Stimulated activated CD8-positive, alpha-beta memory T cell treated with anti-CD3 and anti-CD28 coated beads, Interleukin-7, amount 100 ng/mL, for 1 hour (primary cell): Measurements from ENCODE around the gene CYSTM1.

Experiments
- DNase-seq, 2 donors: peaks; one replicate each; pipeline ENCODE4 v3.0.0-alpha.2; 2020; ENCODE audit warnings: low read depth in 2 of 2

CYSTM1 gene

DNA sequence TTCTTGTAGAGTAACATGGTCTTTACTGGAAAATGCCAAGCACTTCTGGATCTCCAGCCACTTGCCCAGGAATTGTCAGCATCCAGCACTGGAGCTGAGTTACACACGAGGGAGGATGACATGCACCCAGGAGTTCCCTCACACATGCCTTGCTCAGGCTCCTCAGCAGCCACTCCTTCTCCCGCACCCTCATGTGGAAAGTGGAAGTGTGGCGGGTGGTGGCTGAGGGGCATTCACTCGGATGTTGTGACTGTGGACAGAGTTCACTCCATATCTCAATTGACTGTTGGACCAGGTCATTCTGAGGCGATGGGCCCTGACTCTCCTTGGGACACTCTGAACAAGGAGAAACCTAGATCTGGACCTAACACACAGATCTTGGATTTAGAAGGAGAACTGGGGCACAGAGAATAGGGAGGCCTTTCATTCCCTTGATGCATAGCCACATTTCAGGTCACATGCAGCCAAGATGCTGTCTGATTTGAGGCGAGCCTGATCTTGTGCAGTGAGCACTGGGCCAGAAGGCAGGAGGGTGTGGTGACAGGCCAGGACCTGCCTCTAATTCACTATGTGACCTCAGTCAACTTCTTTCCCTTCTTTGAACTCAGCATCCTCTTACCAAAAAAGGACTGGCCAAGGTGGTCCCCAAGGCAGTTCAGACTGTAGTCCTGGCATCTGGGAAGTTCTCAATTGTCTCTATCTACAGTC is 62.1 kb downstream of the CYSTM1 start:
- no peak for DNase-seq

DNA sequence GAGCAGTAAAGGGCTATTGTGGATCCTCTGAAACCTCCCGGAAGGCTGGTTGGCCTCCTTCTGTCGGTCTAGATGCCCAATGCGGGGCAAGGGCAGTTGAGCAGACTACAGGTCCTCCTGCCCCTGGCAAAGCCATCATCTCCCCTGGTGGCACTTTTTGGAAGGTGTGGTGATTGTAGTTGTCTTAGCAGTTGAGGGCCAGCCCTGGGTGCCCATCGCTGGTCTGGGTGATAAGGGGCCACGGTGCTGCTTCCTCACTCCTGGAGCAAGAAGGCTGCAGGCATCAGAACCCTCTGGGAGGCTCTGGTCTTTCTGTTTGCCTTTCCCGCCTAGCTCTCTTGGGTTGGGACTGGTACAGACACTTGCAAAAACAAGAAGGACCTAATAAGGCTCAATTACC is 63.8 kb downstream of the CYSTM1 start:
- no peak for DNase-seq

GRCh38 chr5:140239461-140239860 is 64.5 kb downstream of the CYSTM1 start:
- DNase-seq = no peak

GRCh38 chr5:140239939-140240700 is 65.1 kb downstream of the CYSTM1 start:
- peak; percentile 12 to 28 for DNase-seq

GRCh38 chr5:140240987-140241706 is 66.2 kb downstream of the CYSTM1 start:
- no peak for DNase-seq

- DNase-seq = no peak
These were observed 67.1 kb downstream of the CYSTM1 start for GRCh38 chr5:140242099-140242498.

- no peak for DNase-seq
These were observed 68.0 kb downstream of the CYSTM1 start for GRCh38 chr5:140242890-140243585.

DNA sequence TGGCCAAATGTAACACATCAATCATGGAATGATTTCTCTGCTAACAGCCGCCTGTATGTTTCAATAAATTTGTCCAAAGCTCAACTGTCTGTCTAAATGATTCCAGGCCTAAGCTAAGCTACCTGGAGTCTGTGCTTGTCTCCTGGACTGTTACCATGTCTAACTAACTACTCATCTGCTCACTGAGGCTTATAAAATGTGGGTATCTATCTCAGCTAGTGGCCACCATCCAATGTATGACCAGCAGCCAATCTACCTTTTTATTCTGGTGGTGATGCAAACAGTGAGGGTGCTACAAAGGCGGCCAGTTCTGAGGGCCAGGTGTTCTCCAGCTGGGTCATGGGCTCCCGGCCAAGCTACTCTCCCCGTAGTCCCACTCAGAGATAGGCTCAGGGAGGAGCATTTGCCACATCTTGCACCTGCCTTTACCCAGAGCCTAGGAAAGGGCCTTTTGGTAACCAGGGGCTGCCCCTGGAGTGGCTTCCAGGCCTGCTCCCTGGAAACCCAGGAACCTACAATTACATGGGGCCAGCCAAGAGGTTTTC is 68.8 kb downstream of the CYSTM1 start:
- DNase-seq = no peak

- DNase-seq = peak; percentile 31 to 43
These were observed 69.6 kb downstream of the CYSTM1 start for GRCh38 chr5:140244525-140245025.

DNA sequence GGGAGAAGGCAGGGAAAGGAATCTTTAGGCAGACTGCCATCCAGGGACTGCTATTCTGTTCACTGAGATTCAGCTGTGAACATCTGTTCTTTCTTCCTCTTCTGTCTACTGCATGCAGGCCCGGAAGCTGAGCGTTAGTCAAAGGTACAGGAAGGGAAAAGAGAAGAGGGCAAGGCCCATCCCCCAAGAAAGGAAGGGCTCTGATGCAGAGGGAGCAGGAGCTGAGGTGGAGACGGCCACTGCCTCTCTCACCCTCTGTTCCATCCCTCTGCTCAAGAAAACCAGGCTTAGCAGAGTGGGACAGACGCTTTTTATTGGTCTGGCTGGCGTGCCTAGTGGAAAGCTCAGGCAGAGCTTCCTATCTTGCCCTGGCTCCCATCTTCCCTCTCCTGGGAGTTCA is 70.4 kb downstream of the CYSTM1 start:
- DNase-seq = no peak

DNA sequence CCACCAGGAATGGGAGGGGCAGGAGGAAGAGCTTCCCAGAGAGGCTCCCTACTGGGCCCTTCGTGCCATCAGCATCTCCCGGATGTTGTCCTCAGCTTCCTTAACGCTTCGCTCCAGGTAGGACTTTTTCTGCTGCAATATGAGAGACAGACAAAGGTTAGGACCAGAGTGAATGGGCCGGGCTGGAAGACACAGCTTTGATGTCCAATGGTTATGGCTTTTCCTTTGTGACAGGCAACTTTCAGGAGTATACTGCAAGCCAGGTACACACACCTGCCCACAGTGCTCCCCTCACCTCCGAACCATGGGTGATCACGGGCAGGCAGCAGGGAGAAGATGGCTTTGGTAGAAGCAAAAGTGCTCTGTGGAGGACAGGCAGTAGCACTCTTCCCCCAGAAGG is 70.9 kb downstream of the CYSTM1 start:
- DNase-seq = no peak

DNA sequence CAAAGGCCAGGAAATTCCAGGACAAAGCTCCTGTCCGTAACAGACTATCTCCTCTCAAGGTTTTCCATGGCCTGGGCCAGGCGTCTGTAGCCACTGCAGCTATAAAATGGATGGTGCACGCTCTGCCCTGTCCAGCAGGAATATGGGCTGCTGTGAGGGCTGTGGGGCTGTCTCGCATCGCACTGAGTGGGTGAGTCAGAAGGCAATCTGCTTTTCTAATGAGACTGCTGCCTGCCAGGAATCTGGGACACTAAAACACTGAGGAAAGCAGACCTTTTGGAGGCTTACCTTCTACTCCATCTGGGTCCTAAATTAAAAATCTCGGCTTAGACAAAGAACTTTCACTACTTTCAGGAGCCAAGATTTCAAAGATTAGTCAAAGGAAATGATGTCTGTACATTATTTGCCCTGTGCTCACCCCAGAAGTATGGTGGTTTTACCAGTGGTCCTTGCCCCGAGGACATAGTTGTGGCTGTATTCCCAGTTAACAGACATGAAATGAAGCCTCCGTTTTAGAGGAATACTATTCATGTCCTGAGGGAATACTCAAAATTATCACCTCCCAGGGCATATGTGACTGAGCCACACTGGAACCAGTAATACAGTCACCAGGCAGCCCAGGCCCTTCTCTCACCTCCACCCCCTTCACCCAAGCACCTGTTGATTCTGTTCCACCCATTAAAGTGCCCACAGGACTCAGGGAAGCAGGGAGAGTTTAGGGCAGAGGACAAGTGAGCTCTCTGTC is 71.6 kb downstream of the CYSTM1 start:
- no peak for DNase-seq

- no peak for DNase-seq
These were observed 73.4 kb downstream of the CYSTM1 start for GRCh38 chr5:140248414-140248813.

DNA sequence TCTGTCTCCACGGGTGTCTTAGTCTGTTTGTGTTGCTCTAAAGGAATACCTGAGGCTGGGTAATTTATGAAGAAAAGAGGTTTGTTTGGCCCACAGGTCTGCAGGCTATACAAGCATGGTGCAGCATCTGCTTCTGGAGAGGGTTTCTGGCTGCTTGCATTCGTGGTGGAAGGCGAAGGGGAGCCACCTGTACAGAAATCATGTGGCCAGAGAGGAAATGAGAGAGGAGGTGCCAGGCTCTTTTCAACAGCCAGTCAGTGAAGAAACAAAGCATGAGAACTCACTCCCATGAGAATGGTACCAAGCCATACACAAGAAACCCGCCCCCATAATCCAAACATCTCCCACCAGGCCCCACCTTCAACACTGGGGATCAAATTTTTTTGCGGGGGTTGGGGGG is 74.5 kb downstream of the CYSTM1 start:
- DNase-seq = no peak

DNA sequence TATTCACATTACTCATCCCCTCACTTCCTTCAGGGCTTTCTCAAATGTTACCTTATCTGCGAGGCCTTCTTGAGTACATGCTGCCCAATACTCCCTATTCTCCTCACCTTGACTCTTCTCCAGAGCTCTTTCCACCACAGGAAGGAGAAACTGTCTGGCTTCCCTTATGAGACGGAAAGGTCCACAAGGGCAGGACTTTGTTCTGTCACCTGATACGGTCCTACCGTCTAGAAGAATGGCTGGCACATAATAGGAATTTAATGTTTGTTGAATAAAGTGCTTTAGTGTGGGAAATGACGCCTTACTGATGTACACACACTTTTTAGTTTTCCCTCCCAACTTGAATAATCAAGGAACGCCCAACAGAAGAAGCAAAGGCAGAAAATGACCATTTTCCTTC is 75.4 kb downstream of the CYSTM1 start:
- DNase-seq = no peak

DNA sequence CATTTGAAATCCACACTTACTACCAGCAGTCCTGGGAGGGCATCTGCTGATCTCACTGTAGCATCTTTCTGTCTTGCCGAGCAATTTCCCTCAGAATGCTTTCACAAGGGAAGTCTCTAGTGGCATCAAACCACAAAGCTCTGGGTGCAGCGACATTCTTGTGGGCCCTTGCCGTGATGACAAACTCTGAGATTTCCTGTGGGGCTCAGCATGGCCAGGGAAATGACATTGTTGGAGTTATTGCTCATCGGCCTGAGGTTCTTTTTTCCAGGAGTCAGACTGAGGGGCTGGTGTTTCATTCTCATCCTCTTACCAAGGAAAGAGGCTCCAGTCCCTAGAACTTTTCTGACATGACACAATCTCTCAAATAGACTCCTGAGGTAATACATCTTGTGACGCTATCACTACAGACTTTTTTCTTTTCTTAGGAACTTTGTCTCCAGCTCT is 76.6 kb downstream of the CYSTM1 start:
- peak; percentile 13 to 22 for DNase-seq

DNA sequence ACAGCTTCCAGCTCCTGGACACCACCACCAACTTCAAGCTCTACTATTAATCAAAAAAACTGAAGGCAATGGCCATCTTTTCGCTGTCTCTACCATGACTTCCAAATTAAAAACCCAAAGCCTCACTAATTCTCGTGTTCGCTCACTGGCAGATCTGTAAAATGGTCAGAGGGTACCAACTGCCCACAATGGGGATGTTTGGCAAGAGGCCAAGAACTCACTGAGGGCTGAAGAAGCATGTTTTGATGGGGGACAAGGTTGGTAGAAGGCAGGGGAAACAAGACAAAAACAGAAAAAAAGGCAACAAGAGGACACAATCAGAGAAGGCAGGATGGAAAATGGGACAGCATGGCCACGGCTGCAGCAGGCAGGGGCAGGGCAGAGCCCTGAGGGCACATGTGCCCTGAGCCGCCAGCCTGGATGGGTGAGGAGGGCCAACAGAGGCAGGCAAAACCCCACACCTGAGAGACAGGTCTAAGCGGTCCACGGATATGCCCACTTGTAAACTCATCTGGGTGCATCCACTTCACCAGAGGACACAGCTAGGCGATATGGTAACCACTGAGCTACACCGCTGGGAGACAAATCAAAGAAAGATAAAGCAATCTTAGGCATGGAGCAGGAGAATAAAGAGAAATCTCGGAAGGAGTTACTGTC is 77.6 kb downstream of the CYSTM1 start:
- DNase-seq = no peak

GRCh38 chr5:140253985-140254384 is 79.0 kb downstream of the CYSTM1 start:
- no peak for DNase-seq

DNA sequence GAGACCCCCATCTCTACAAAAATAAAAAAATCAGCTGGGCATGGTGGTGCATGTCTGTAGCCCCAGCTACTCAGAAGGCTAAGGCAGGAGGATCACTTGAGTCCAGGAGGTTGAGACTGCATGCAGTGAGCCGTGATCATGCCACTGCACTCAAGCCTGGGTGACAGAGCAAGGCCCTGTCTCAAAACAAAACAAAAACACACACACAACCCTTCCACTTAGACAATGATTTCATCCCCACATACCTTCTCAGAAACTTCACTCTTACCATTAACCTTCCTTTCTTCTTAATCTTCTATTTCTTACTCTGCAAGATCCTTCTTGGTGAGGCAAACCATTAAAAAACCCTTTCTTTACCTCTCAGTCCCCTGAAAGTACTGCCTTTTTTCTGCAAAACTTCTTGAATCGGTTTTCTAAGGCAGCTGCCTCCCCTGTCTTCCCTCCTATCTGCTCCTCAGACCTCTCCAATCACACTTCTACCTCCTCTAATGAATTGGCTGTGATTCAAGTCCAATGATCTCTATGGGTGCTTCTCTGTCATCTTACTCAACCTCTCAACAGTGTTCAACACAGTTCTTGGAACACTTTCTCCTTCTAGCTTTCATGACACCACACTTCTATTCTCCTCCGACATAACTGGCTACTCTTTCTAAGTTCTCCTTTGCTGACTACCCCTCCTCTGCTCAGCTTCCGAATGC is 80.6 kb downstream of the CYSTM1 start:
- no peak for DNase-seq

- no peak for DNase-seq
These were observed 81.7 kb downstream of the CYSTM1 start for GRCh38 chr5:140256726-140257125.
